GM18507 (cell line): ENCODE measurements around the gene ZBTB40.

Source experiments
- DNase-seq: peaks from one replicate; pipeline ENCODE4 v3.0.0; 2011; ENCODE audit warnings: low read depth; ENCODE audit not compliant: insufficient read length; ENCODE audit errors: extremely low spot score
- FAIRE-seq: peaks from 2 replicates; lab custom pipeline; 2011; peaks lifted over from hg19 to GRCh38; lab: Jason Lieb, UNC

ZBTB40 gene

GRCh38 chr1:22494943-22495579 lies 43.4 kb downstream of the ZBTB40 start:
- FAIRE-seq (no peak), DNase-seq (no peak)

DNA sequence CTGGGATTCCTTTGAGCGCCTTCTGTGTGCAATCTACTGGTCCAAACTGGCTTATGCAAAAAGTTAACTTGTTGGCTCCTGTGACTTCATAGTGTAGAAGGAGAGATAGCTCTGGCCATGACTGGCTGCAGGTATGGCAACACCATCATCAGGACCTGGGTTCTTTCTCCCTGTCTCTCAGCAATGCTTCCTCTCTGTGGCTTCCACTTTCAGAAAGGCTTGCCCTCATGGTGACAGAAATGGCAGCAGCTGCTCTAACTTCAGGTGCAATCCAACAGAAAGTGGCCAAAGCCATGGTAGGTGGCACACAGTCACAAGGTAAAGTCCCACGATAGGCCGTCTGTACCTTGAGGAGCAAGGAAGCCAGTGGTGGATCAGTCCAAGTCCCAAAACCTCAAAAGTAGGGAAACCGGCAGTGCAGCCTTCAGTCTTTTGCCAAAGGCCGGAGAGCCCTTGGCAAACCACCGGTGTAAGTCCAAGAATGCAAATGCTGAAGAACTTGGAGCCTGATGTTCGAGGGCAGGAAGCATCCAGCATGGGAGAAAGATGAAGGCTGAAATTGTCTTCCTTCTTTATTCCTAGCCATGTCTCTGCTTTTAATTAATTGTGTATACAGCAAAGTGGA lies 45.0 kb downstream of the ZBTB40 start:
- no peak for FAIRE-seq

DNA sequence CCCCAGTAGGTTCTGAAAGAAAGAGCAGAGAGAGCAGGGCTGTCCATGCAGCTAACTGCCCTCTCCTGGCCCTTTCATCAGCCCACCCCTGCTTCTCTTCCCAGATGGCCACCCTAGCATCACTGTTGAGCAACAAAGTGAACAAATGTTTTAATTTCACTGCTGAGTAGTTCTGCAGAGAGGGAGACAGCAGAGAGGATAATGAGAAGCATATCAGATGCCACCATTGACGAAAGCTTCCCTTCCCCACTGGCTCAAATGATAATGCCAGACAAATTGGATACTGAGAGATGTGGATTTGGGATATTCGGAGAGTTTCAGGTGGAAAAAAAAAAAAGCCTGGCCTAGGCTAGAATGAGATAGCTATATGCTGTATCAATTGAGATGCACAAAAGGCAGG lies 46.8 kb downstream of the ZBTB40 start:
- DNase-seq (no peak), FAIRE-seq (no peak)

More for the DNA sequence above, 45.0 kb downstream of the ZBTB40 start:
- DNase-seq: no peak

DNA sequence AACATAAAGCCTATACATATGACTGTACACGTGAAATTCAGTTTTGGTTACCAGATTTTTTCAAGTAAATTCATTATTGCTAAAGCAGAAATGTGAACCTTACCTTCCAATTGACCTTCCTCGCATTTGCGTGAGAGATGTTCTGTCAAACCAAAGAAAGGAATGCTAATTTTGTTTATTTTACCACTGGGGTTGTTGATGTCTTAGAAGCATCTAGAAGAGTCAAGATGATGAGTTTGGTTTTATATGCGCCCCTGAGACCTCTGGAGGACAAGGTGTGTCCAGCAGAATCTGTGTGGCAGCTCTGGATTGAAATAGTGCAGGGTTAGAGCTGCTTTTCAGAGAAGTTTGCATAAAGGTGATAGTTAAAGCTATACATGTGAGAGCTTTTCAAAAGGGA lies 48.4 kb downstream of the ZBTB40 start:
- FAIRE-seq: no peak
- no peak for DNase-seq

DNA sequence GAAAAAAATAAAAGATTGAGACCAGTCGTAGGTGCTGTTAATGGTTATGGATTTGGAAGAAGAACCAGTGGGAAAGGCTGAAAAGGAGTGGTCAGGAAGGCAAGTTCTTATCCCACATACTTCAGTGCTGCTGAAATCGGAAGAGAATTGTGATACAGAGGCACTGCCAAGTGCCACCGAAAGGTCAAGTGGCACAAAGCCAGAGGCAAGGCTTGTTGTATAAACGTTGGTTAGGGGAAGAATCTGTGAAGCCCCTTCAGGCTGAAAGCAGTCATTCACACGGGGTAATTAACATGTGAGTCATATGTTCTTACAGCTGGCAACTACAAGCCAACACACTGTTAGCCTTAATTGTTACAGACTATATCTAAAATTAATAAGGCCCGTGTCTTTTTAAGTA lies 48.8 kb downstream of the ZBTB40 start:
- DNase-seq (no peak), FAIRE-seq (no peak)

DNA sequence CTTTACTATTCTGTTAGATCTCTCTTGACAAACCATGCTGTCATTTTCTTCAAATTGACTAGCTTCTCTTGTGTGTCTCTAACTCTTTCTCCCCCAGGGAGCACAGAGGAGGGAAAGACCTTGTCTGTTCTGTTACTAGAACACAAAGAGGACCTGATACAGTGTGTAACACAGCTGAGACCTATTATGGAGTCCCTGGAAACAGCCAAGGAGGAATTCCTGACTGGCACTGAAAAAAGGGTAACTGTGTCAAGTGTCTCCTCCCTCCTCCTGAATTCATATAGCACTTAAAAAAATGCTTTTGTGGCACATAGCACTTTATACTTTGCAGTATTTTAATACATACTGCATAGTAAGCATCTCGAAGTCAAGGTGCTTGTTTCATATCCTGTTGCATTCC lies 50.6 kb downstream of the ZBTB40 start:
- DNase-seq (no peak), FAIRE-seq (no peak)

DNA sequence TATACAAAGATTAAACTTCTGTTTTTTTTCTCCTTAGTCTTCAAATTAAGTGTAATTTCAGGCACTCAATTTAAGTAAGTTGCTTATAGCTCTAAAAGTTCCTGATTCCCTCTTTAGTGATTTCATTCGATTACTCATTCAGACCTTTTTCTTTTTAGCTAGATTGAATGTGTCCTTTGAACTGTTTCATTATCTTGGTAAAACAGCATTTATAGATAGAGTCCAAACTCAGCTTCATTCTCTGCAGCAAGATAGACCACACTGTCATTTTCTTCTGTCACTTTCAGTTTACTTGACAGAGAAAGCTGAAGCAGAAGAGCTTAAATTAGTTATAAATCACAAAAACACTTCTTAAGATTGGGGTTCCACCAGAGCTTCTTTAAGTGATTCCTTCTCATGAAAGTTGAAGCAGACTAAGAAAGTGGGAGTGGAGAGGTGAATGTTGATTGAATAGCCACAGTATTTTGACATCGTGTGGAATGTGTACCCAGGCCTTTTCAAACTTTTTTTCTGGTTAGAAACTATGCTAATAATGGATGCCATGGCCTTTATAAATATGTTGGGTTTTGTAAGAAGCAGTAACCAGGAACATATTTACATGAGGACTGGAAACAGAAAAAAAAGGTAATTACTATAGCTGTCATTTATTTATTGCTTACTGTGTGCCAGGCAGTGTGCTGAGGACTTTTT lies 52.2 kb downstream of the ZBTB40 start:
- no peak for FAIRE-seq
- DNase-seq: no peak

- DNase-seq (no peak), FAIRE-seq (no peak)
These were observed 54.6 kb downstream of the ZBTB40 start for GRCh38 chr1:22506130-22506692.

GRCh38 chr1:22507587-22507986 lies 55.9 kb downstream of the ZBTB40 start:
- DNase-seq (no peak), FAIRE-seq (no peak)

DNA sequence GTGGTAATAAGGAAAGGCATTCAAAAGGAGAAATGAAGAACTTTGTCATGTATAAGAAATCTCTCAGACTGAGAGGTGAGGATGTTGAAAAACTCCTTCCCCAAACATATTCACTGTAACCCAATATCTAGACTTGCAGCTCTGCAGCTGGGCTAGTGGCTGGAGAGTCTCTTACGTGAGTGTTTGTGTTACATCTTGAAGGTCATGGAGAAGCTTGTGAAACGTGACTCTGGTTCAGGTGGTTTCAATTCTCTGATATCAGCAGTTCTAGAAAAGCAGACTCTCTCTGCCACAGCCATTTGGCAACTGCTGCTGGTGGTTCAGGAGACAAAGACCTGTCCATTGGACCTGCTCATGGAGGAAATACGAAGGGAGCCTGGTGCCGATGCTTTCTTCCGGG lies 56.7 kb downstream of the ZBTB40 start:
- no peak for FAIRE-seq

DNA sequence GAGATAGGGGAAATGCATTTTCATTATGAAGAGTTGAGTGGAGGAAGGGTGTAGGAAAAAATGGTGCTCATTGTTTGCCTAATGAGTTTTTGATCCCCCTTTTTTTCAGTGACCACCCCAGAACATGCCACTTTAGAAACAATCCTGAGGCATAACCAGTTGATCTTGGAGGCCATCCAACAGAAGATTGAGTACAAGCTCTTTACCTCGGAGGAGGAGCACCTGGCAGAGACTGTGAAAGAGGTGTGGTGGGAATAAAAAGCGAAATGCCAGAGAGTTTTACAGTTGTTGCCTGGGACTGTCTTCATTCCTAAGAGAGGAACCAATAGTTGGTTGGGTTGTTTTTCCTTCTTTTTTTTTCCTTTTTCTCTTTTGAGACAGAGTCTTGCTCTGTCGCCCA lies 57.3 kb downstream of the ZBTB40 start:
- DNase-seq (no peak), FAIRE-seq (no peak)

More for the DNA sequence above, 56.7 kb downstream of the ZBTB40 start:
- DNase-seq: no peak

GRCh38 chr1:22509815-22510214 lies 58.2 kb downstream of the ZBTB40 start:
- FAIRE-seq (no peak), DNase-seq (no peak)

DNA sequence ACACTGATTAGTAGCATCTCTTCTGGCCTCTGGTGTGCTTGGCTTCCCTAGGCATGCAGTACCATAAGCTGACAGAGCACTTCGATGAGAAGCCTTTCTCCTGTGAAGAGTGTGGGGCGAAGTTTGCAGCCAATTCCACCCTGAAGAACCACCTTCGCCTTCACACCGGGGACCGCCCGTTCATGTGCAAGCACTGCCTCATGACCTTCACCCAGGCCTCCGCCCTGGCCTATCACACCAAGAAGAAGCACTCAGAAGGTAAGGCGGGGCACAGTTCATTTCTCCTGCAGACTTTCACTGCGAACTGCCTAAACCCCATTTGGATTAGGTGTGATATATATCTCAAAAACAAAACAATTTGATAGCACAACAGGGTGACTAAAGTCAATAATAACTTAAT lies 61.2 kb downstream of the ZBTB40 start:
- no peak for DNase-seq

DNA sequence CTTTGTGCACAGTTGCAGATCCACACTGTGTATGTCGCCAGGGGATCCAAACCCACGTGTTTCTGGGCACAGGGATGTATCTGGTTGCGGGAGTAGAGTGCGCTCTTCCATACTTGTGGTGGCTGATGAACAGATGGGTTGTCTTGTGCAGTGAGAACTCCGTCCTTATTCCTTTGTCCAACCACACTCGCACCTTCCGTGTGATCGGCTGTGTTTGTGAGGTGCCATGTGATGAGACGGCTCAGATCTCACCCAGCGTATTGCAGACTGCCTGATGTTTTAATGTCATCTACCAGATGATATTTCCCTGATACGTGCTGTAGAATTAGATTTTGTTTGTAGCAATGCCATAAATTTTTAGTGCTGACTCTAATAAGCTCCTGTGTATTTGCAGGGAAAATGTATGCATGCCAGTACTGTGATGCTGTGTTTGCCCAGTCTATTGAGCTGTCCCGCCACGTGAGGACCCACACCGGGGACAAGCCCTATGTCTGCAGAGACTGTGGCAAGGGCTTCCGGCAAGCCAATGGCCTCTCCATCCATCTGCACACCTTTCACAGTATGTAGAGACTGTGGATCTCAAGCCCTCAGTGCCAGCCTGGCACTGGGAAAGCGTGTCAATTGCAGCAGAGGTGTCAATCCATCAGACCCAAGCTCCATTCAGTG lies 65.4 kb downstream of the ZBTB40 start:
- DNase-seq (no peak), FAIRE-seq (no peak)

More for the DNA sequence above, 61.2 kb downstream of the ZBTB40 start:
- FAIRE-seq: no peak

GRCh38 chr1:22517956-22518355 lies 66.3 kb downstream of the ZBTB40 start:
- no peak for FAIRE-seq
- DNase-seq: no peak

DNA sequence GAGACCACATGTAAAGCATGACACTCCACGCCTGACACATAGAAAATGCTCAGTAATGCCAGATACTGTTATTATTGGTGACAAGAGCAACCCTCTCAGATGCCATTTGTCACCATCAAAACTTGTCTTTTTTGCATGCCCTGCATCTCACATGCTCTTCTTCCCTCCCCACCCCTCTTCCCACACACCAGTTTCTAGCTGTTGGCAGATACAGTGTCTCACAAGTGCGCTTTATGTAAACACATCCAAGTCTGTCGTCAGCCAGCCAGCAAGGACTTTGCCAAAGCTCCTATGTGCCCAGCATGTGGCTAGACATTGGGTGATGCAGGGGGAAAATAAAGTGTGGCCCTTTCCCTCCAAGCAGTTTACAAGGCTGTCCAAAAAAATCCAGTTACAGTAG lies 66.7 kb downstream of the ZBTB40 start:
- no peak for DNase-seq
- no peak for FAIRE-seq

DNA sequence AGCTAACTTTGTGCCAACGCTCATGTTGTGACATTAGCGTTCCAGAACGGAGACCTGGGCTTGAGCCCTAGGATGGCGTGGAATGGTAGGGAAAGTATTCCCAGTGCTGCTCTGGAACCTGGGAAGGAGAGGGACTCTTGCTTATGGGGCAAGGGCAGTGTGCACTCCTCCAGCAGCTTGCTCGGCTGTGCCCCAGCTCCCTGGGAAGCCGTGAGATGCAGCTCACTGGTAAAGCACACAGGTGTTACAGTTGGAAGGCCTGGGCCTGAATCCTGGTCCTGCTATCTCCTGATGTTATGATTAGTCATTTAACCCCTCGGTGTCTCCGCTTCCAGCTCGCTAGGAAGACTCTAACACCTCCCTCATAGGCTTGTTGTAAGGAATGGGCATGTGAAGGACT lies 69.2 kb downstream of the ZBTB40 start:
- DNase-seq (no peak), FAIRE-seq (no peak)

DNA sequence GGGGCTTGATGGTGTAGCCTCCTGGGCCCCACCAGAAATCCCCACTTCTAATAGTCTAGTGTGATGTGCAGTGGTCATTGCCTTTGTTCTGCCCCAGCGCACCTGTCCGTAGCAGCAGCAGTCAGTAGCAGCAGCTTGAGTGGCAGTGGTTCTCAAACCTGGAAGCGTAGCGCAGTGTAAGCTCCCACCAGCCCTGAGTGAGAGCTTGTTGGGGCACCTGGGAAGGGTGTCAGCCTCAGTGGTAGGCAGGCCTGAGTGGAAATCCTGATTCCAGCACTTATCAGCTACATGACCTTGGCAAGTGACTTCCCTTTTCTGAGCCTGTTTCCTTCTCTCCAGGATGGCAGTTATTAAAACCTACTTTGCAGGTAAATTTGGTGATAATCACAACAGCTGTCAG lies 70.0 kb downstream of the ZBTB40 start:
- no peak for FAIRE-seq
- DNase-seq: no peak

DNA sequence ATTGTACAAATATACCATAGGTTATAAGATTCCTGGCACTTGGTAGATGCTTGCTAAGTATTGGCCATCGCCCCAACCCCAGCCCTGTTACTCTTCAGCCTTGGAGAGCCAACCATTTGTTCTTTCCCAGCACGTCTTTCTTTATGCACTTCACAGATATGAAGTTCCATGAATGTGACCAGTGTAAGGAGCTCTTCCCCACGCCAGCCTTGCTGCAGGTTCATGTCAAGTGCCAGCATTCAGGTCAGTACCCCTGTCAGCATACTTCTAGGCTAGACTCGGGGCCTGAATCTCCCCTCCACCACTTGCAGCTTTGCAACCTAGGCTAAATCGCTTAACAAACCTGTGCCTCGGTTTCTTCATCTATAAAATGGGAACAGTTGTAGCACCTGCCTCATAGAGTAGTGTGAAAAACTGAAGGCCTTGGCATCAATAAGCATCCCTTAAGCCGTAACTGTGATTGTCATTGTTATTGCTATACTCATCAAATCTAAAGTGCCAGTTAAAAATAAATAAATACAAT lies 70.6 kb downstream of the ZBTB40 start:
- FAIRE-seq: no peak
- no peak for DNase-seq

DNA sequence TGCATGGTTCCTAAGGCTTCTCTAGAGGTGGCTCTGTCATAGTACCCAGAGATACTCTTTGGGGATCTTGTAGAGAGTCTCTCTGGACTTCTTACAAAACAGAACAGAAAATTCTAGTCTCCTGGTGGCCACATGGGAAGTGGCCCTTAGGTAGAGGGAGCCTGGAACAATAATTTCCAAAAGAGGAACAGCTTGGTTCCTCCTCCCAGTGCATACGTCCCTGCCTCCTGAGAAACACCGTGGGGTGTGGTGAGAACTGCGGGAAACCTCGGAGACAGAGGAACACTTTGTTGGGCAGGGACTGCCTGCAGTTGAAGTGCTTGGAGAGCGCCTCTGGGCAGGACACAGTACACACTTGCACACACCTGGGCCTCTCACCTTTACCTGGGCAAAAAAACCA lies 72.8 kb downstream of the ZBTB40 start:
- FAIRE-seq (no peak), DNase-seq (no peak)
